ENCODE measurements around the gene FSTL4. TPM values are rescaled to one million over a fixed set of nuclear protein-coding genes. Genes with fewer than 3 reads are reported as not detected.

FSTL4 gene
- total and polyA plus RNA-seq, 9 donors: 0.07 to 0.22 (median 0.15) TPM; not detected in 4

GRCh38 chr5:133356984-133357421 is 255.3 kb downstream of the FSTL4 start:
- intact Hi-C loops (cut with DNase I): no loop called here
- TF ChIP-seq CTCF (IDR thresholded peaks at IDR 0.05) (no peak), POLR2A (IDR thresholded peaks at IDR 0.05) (no peak), EP300 (IDR thresholded peaks at IDR 0.05) (no peak)
- no peaks in the 10 kb centered on the region for H3K27me3 ChIP-seq
- no peaks in the 10 kb centered on the region for H3K9me3 ChIP-seq
- no peak overlapping the region for H3K27ac ChIP-seq
- no peak overlapping the region for H3K4me3 ChIP-seq
- H3K4me1 ChIP-seq (ENCODE audit: insufficient read depth): no peaks in the 10 kb centered on the region
- DNase-seq: no peak
- WGBS, 3 donors: 69 to 80% (median 76%) methylated on average over 4 of the region's 4 CpGs
- H3K36me3 ChIP-seq: no peaks in the 10 kb centered on the region

- H3K4me1 ChIP-seq (ENCODE audit: insufficient read depth): no peaks in the 10 kb centered on the region
- no peak overlapping the region for H3K27ac ChIP-seq
- no peak for DNase-seq
- no peak for TF ChIP-seq EP300 (IDR thresholded peaks at IDR 0.05)
- TF ChIP-seq CTCF (IDR thresholded peaks at IDR 0.05): no peak
- H3K27me3 ChIP-seq: no peaks in the 10 kb centered on the region
- no peak overlapping the region for H3K4me3 ChIP-seq
- intact Hi-C loops (cut with DNase I): no loop called here
- WGBS, 3 donors: 74 to 87% (median 82%) methylated on average over 5 of the region's 5 CpGs
- H3K36me3 ChIP-seq: no peaks in the 10 kb centered on the region
- no peaks in the 10 kb centered on the region for H3K9me3 ChIP-seq
Observed at GRCh38 chr5:133356396-133356983, 255.9 kb downstream of the FSTL4 start.

GRCh38 chr5:133354323-133355185 is 257.8 kb downstream of the FSTL4 start:
- H3K4me1 ChIP-seq (ENCODE audit: insufficient read depth): no peaks in the 10 kb centered on the region
- no peak for TF ChIP-seq EP300 (IDR thresholded peaks at IDR 0.05)
- TF ChIP-seq CTCF (IDR thresholded peaks at IDR 0.05): no peak
- no peak for TF ChIP-seq POLR2A (IDR thresholded peaks at IDR 0.05)
- no peak overlapping the region for H3K4me3 ChIP-seq
- H3K27me3 ChIP-seq: no peaks in the 10 kb centered on the region
- 82 to 88% (median 86%) methylated on average over 9 of the region's 9 CpGs for WGBS, 3 donors
- intact Hi-C loops (cut with DNase I): no loop called here
- DNase-seq: no peak
- H3K9me3 ChIP-seq: no peaks in the 10 kb centered on the region
- H3K27ac ChIP-seq: no peak overlapping the region
- H3K36me3 ChIP-seq: no peaks in the 10 kb centered on the region

GRCh38 chr5:133353741-133354140 is 258.6 kb downstream of the FSTL4 start:
- Histone ChIP-seq H3K27me3 (no peaks in the 10 kb centered on the region), H3K36me3 (no peaks in the 10 kb centered on the region), H3K27ac (no peak overlapping the region), H3K9me3 (no peaks in the 10 kb centered on the region), H3K4me3 (no peak overlapping the region), H3K4me1 (ENCODE audit: insufficient read depth) (no peaks in the 10 kb centered on the region)
- WGBS, 3 donors: 9 to 20% (median 13%) methylated on average over 8 of the region's 8 CpGs
- intact Hi-C loops (cut with DNase I): no loop called here
- TF ChIP-seq POLR2A (IDR thresholded peaks at IDR 0.05) (no peak), CTCF (IDR thresholded peaks at IDR 0.05) (no peak), EP300 (IDR thresholded peaks at IDR 0.05) (no peak)
- no peak for DNase-seq

All from ovary (tissue), 9 donors.